K562 (cell line): ENCODE measurements around the gene GRPEL2. TPM values are rescaled to one million over a fixed set of nuclear protein-coding genes. Genes with fewer than 3 reads are reported as not detected.

Experiments
- CCAR2 ChIP-seq: fragments of 200-400 bp; formaldehyde crosslinking; IDR thresholded peaks from 2 replicates; pipeline ENCODE4 v1.6.1; 2017; ENCODE audit warnings: mild to moderate bottlenecking, low read depth, low read length
- CCNT2 ChIP-seq: IDR thresholded peaks from 2 replicates; pipeline ENCODE4 v1.6.1; 2011; ENCODE audit warnings: borderline replicate concordance, low read depth, mild to moderate bottlenecking, moderate library complexity, mixed read lengths, low read length; ENCODE audit not compliant: insufficient read length; ENCODE audit errors: extremely low read depth
- ELF2 ChIP-seq: fragments of 250-450 bp; sonication (Bioruptor Pico); IDR thresholded peaks from 2 replicates; pipeline ENCODE4 v1.5.0; 2021; ENCODE audit warnings: mild to moderate bottlenecking
- GTF2A2 ChIP-seq: IDR thresholded peaks from 2 replicates; pipeline ENCODE4 v1.6.1; 2016; ENCODE audit warnings: mild to moderate bottlenecking, missing genetic modification characterization, missing compliant biosample characterization
- NFYB ChIP-seq: IDR thresholded peaks from 2 replicates; pipeline ENCODE4 v1.6.1; 2011; ENCODE audit warnings: mild to moderate bottlenecking, moderate library complexity; ENCODE audit not compliant: insufficient read length; ENCODE audit errors: extremely low read depth
- NR4A1 ChIP-seq, 2 experiments: fragments of 250-450 bp in 1 of 2; fragments of 450-650 bp in 1 of 2; sonication (Bioruptor Pico) in 1 of 2; IDR thresholded peaks; 2 replicates each; pipeline versions ENCODE4 v1.4.0 to v1.6.1; 2016 to 2020; ENCODE audit warnings: mild to moderate bottlenecking in 2 of 2, missing compliant biosample characterization in 1 of 2, missing genetic modification characterization in 1 of 2, moderate library complexity in 1 of 2
- PHF21A ChIP-seq: fragments of 450-650 bp; IDR thresholded peaks from 2 replicates; pipeline ENCODE4 v1.6.1; 2017; ENCODE audit warnings: low read depth, borderline replicate concordance
- SREBF1 ChIP-seq: fragments of 150-350 bp; IDR thresholded peaks from 2 replicates; pipeline ENCODE4 v1.6.1; 2014; ENCODE audit warnings: antibody characterized with exemption, low read depth, low read length, borderline replicate concordance
- SRF ChIP-seq, 2 experiments: fragments of 250-450, 450-650 bp in 1 of 2; sonication (Bioruptor Pico) in 1 of 2; sonication (generic) in 1 of 2; formaldehyde crosslinking; IDR thresholded peaks; 2 replicates each; pipeline versions ENCODE4 v1.5.0 to v1.5.1; 2020 to 2022; ENCODE audit warnings: mild to moderate bottlenecking in 1 of 2, missing genetic modification reagents in 1 of 2
- TRIM28 ChIP-seq: fragments of 450-650 bp; IDR thresholded peaks from 2 replicates; pipeline ENCODE4 v1.6.1; 2017
- TSC22D4 ChIP-seq: fragments of 450-650 bp; IDR thresholded peaks from 2 replicates; pipeline ENCODE4 v1.6.1; 2016; ENCODE audit warnings: missing genetic modification characterization, missing biosample characterization, control low read depth
- WHSC1 ChIP-seq: IDR thresholded peaks from one replicate; pipeline ENCODE4 v1.6.1; 2012; ENCODE audit warnings: low read length, control low read depth, inconsistent platforms
- ZC3H11A ChIP-seq: IDR thresholded peaks from 2 replicates; pipeline ENCODE4 v1.6.1; 2012; ENCODE audit warnings: low read depth, low read length, improper control_type of control experiment
- ZNF124 ChIP-seq: sonication (generic); formaldehyde crosslinking; IDR thresholded peaks from 2 replicates; pipeline ENCODE4 v1.8.1; 2022; ENCODE audit warnings: missing genetic modification reagents
- ZNF644 ChIP-seq: fragments of 200-800 bp; sonication (Bioruptor generic); IDR thresholded peaks from 2 replicates; pipeline ENCODE4 v1.6.1; 2016; ENCODE audit warnings: low read depth, missing genetic modification characterization, missing compliant biosample characterization
- ZNF699 ChIP-seq: fragments of 250-450 bp; sonication (Bioruptor Pico); IDR thresholded peaks from 2 replicates; pipeline ENCODE4 v1.8.0; 2021; ENCODE audit warnings: mild to moderate bottlenecking, moderate library complexity; ENCODE audit not compliant: insufficient replicate concordance
- ZNF764 ChIP-seq: fragments of 250-450 bp; sonication (Bioruptor Pico); IDR thresholded peaks from 2 replicates; pipeline ENCODE4 v1.4.0; 2020; ENCODE audit warnings: low read depth, mild to moderate bottlenecking, moderate library complexity
- ZNF830 ChIP-seq: fragments of 250-450 bp; sonication (Bioruptor Pico); IDR thresholded peaks from 2 replicates; pipeline ENCODE4 v1.5.0; 2021; ENCODE audit warnings: mild to moderate bottlenecking
- ZSCAN32 ChIP-seq: fragments of 450-650 bp; formaldehyde crosslinking; IDR thresholded peaks from 2 replicates; pipeline ENCODE4 v1.4.0; 2020; ENCODE audit warnings: mild to moderate bottlenecking, moderate library complexity
- polyA plus RNA-seq, 8 experiments: library from polyadenylated mRNA; depleted of rRNA in 4 of 8; stranded (reverse) in 5 of 8; unstranded in 3 of 8; fragments of >200 nt; fragmentation: Nextera tagmentation in 2 of 8; fragmentation: Illumina TruSeq in 1 of 8; extraction: Ambion mirVana in 2 of 8; extraction: Trizol in 1 of 8; gene quantifications; 2 replicates each; pipeline versions ENCODE4 v1.2.1 to v1.2.3, GENCODE V29; 2011 to 2014; ENCODE audit warnings: inconsistent platforms in 1 of 8, missing spikeins in 1 of 8
- total RNA-seq, 7 experiments: library from RNA; depleted of rRNA in 6 of 7; stranded (reverse); fragments of >200 nt in 6 of 7; fragmentation: Illumina TruSeq in 2 of 7; extraction: Trizol in 2 of 7; gene quantifications; 2 replicates each; pipeline versions ENCODE4 v1.2.1 to v1.2.3, GENCODE V29; 2011 to 2021; ENCODE audit warnings: low replicate concordance in 1 of 7
- TF ChIP-seq, protein P1 (sequence below): sonication (generic); formaldehyde crosslinking; IDR thresholded peaks from 2 replicates; pipeline ENCODE4 v1.8.1; 2023; ENCODE audit warnings: mild to moderate bottlenecking, missing genetic modification reagents
- TF ChIP-seq, protein P2 (sequence below): sonication (generic); formaldehyde crosslinking; IDR thresholded peaks from 2 replicates; pipeline ENCODE4 v1.8.1; 2023; ENCODE audit warnings: mild to moderate bottlenecking, missing genetic modification reagents
- TF ChIP-seq, protein P3 (sequence below): fragments of 200-800 bp; sonication (Bioruptor generic); IDR thresholded peaks from 2 replicates; pipeline ENCODE4 v1.6.1; 2017; ENCODE audit warnings: missing genetic modification characterization, missing compliant biosample characterization
- TF ChIP-seq, protein P4 (sequence below), 3 experiments: IDR thresholded peaks in 2 of 3; conservative IDR thresholded peaks in 1 of 3; 2 replicates each; pipeline ENCODE4 v1.5.1; 2011 to 2012; ENCODE audit warnings: low read length in 3 of 3, mild to moderate bottlenecking in 3 of 3, control low read depth in 2 of 3, improper control_type of control experiment in 1 of 3, inconsistent platforms in 1 of 3, low read depth in 1 of 3, mixed read lengths in 1 of 3, moderate library complexity in 1 of 3; ENCODE audit not compliant: insufficient read depth in 2 of 3

The GRPEL2 gene
- total and polyA plus RNA-seq, 9 of the 15 experiments (the other 6 are each of a cell fraction or from before 2014, with no cell fraction given), result 11.2 to 40.5 (median 25.8) TPM

DNA sequence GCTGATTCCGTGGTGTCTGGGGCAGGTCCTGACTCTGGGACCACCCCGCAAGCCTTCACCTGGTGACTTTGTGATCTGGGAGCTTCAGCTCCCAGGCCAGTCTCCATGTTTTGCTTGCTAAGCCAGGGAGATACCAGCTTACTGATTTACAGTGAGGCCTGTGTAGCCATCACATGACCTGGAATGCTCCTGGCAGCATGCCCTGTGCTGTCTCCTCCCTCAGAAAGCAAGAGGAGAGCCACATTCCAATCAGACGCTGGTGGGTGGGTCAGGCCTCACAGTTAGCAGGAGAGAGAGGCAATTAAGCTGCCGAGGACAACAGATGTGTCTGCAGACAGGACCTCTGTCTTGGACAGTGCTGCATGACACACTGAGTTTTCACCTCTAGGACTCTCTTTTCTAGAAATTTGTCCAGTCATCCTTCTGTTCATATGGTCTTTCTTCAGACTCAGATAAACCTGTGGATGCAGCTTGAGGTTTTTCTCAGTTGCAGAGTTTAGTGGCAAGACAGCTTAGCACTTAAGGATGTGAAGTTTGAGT is 24.4 kb upstream of the GRPEL2 start (continued):
- no peak for TF ChIP-seq CCNT2
- TF ChIP-seq ZC3H11A, result no peak
- TF ChIP-seq NFYB, result peak; percentile 45
- TF ChIP-seq, protein P1, sequence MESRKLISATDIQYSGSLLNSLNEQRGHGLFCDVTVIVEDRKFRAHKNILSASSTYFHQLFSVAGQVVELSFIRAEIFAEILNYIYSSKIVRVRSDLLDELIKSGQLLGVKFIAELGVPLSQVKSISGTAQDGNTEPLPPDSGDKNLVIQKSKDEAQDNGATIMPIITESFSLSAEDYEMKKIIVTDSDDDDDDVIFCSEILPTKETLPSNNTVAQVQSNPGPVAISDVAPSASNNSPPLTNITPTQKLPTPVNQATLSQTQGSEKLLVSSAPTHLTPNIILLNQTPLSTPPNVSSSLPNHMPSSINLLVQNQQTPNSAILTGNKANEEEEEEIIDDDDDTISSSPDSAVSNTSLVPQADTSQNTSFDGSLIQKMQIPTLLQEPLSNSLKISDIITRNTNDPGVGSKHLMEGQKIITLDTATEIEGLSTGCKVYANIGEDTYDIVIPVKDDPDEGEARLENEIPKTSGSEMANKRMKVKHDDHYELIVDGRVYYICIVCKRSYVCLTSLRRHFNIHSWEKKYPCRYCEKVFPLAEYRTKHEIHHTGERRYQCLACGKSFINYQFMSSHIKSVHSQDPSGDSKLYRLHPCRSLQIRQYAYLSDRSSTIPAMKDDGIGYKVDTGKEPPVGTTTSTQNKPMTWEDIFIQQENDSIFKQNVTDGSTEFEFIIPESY, result no peak
- no peak for TF ChIP-seq CCAR2
- TF ChIP-seq ZNF124, result no peak
- TF ChIP-seq ZNF764 (CRISPR knock-in tag), result no peak
- TF ChIP-seq WHSC1, result no peak
- TF ChIP-seq ELF2 (CRISPR knock-in tag), result no peak
- TF ChIP-seq SREBF1, result no peak
- TF ChIP-seq, protein P2, sequence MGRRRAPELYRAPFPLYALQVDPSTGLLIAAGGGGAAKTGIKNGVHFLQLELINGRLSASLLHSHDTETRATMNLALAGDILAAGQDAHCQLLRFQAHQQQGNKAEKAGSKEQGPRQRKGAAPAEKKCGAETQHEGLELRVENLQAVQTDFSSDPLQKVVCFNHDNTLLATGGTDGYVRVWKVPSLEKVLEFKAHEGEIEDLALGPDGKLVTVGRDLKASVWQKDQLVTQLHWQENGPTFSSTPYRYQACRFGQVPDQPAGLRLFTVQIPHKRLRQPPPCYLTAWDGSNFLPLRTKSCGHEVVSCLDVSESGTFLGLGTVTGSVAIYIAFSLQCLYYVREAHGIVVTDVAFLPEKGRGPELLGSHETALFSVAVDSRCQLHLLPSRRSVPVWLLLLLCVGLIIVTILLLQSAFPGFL (CRISPR knock-in tag), result no peak
- TF ChIP-seq SRF (CRISPR knock-in tag; IDR thresholded peaks at IDR 0.05), result peak in 1 of 2 experiments; percentile 62; a peak in 2 of 4 replicates
- TF ChIP-seq PHF21A, result no peak
- peak; percentile 80 for TF ChIP-seq TRIM28
- TF ChIP-seq NR4A1 (CRISPR knock-in tag; IDR thresholded peaks at IDR 0.05), result no peak
- TF ChIP-seq NR4A1 (tag; IDR thresholded peaks at IDR 0.05), result peak; percentile 72
- TF ChIP-seq TSC22D4 (tag), result no peak
- no peak for TF ChIP-seq GTF2A2 (tag)
- TF ChIP-seq ZNF699 (CRISPR knock-in tag), result no peak
- TF ChIP-seq ZSCAN32 (CRISPR knock-in tag), result no peak
- TF ChIP-seq ZNF644, result no peak
- TF ChIP-seq, protein P3, sequence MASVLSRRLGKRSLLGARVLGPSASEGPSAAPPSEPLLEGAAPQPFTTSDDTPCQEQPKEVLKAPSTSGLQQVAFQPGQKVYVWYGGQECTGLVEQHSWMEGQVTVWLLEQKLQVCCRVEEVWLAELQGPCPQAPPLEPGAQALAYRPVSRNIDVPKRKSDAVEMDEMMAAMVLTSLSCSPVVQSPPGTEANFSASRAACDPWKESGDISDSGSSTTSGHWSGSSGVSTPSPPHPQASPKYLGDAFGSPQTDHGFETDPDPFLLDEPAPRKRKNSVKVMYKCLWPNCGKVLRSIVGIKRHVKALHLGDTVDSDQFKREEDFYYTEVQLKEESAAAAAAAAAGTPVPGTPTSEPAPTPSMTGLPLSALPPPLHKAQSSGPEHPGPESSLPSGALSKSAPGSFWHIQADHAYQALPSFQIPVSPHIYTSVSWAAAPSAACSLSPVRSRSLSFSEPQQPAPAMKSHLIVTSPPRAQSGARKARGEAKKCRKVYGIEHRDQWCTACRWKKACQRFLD (CRISPR knock-in tag), result peak; percentile 82
- TF ChIP-seq, protein P4, sequence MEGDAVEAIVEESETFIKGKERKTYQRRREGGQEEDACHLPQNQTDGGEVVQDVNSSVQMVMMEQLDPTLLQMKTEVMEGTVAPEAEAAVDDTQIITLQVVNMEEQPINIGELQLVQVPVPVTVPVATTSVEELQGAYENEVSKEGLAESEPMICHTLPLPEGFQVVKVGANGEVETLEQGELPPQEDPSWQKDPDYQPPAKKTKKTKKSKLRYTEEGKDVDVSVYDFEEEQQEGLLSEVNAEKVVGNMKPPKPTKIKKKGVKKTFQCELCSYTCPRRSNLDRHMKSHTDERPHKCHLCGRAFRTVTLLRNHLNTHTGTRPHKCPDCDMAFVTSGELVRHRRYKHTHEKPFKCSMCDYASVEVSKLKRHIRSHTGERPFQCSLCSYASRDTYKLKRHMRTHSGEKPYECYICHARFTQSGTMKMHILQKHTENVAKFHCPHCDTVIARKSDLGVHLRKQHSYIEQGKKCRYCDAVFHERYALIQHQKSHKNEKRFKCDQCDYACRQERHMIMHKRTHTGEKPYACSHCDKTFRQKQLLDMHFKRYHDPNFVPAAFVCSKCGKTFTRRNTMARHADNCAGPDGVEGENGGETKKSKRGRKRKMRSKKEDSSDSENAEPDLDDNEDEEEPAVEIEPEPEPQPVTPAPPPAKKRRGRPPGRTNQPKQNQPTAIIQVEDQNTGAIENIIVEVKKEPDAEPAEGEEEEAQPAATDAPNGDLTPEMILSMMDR (IDR thresholded peaks at IDR 0.05 in 2 of 3, conservative IDR thresholded peaks at IDR 0.05 in 1 of 3; ENCODE audit: insufficient read depth in 2 of 3, low read depth in 1 of 3, low read length in 3 of 3), result no peak
- no peak for TF ChIP-seq ZNF830 (CRISPR knock-in tag)
